Gastroesophageal sphincter (tissue), 3 donors: Measurements from ENCODE around the gene TMX4.

Source experiments
- POLR2A ChIP-seq, 2 donors: fragments of 450-650 bp; IDR thresholded peaks; one replicate each; pipeline ENCODE4 v1.6.1; 2017; ENCODE audit warnings: antibody characterized with exemption in 2 of 2, mild to moderate bottlenecking in 2 of 2, moderate library complexity in 1 of 2
- TF ChIP-seq, protein P1 (sequence below), 4 experiments: fragments of 200-600 bp in 2 of 4; fragments of 450-650 bp in 2 of 4; sonication (generic) in 1 of 4; IDR thresholded peaks; one replicate each; pipeline ENCODE4 v1.5.1; 2017 to 2019; ENCODE audit warnings: antibody characterized with exemption in 4 of 4, mild to moderate bottlenecking in 2 of 4, moderate library complexity in 2 of 4

DNA sequence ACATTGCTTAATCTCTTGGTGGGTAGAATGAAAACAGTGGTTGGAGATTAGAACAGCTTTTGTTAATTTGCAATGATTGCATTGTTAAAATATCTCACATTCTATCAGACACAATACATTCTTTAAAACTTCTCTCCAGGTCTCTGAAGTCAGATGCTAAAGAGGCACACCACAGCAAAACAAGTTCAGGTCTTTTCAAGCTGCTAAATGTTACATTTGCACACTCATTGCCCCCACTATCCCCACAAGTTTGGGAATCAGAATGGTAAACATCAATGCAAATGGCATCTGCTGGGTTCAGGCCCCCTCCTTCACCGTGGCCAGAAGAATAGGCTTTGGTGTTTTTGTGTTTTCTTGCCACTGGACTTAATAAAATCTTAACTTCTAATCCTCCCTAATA, 69.2 kb downstream of the TMX4 start:
- TF ChIP-seq, protein P1, sequence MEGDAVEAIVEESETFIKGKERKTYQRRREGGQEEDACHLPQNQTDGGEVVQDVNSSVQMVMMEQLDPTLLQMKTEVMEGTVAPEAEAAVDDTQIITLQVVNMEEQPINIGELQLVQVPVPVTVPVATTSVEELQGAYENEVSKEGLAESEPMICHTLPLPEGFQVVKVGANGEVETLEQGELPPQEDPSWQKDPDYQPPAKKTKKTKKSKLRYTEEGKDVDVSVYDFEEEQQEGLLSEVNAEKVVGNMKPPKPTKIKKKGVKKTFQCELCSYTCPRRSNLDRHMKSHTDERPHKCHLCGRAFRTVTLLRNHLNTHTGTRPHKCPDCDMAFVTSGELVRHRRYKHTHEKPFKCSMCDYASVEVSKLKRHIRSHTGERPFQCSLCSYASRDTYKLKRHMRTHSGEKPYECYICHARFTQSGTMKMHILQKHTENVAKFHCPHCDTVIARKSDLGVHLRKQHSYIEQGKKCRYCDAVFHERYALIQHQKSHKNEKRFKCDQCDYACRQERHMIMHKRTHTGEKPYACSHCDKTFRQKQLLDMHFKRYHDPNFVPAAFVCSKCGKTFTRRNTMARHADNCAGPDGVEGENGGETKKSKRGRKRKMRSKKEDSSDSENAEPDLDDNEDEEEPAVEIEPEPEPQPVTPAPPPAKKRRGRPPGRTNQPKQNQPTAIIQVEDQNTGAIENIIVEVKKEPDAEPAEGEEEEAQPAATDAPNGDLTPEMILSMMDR (IDR thresholded peaks at IDR 0.05) = no peak
- TF ChIP-seq POLR2A (IDR thresholded peaks at IDR 0.05) = no peak
